DOHH2 (cell line): ENCODE measurements around the gene LRRC55.

Experiments
- H3F3A ChIP-seq: fragments of 200-600 bp; sonication (generic), shearing (Covaris generic); 2 replicates; pipeline ENCODE4 v1.6.0; 2016; ENCODE audit warnings: antibody characterized with exemption, mild to moderate bottlenecking; ENCODE audit not compliant: control insufficient read depth, insufficient read depth
- H3K27ac ChIP-seq: fragments of 200-600 bp; sonication (generic); 2 replicates; pipeline ENCODE4 v1.5.1; 2014; ENCODE audit warnings: low read depth, mild to moderate bottlenecking, low read length, moderate library complexity
- H3K27me3 ChIP-seq: fragments of 200-600 bp; sonication (generic); 2 replicates; pipeline ENCODE4 v1.6.1; 2014; ENCODE audit warnings: mild to moderate bottlenecking, low read length, mixed read lengths; ENCODE audit not compliant: control insufficient read depth
- H3K36me3 ChIP-seq: fragments of 200-600 bp; sonication (generic); 2 replicates; pipeline ENCODE4 v1.6.1; 2014; ENCODE audit warnings: mild to moderate bottlenecking, low read length, moderate library complexity, mixed read lengths; ENCODE audit not compliant: control insufficient read depth
- H3K4me1 ChIP-seq: fragments of 200-600 bp; sonication (generic); 2 replicates; pipeline ENCODE4 v1.6.1; 2014; ENCODE audit warnings: mild to moderate bottlenecking, low read length, mixed read lengths; ENCODE audit not compliant: control insufficient read depth
- H3K4me2 ChIP-seq: fragments of 200-600 bp; sonication (generic); 2 replicates; pipeline ENCODE4 v1.6.0; 2014; ENCODE audit warnings: mild to moderate bottlenecking, low read length, moderate library complexity
- H3K4me3 ChIP-seq: fragments of 200-600 bp; sonication (generic); 2 replicates; pipeline ENCODE4 v1.5.1; 2014; ENCODE audit warnings: mild to moderate bottlenecking, low read length, mixed read lengths
- H3K79me2 ChIP-seq: fragments of 200-600 bp; sonication (generic); 2 replicates; pipeline ENCODE4 v1.6.1; 2014; ENCODE audit warnings: mild to moderate bottlenecking, low read length, mixed read lengths; ENCODE audit not compliant: control insufficient read depth
- H3K9me2 ChIP-seq: fragments of 200-600 bp; sonication (generic); replicated peaks from 2 replicates; pipeline ENCODE4 v1.6.1; 2014; ENCODE audit warnings: mild to moderate bottlenecking, low read length, mixed read lengths; ENCODE audit not compliant: control insufficient read depth
- H3K9me3 ChIP-seq: fragments of 200-600 bp; sonication (generic); 2 replicates; pipeline ENCODE4 v1.6.1; 2014; ENCODE audit warnings: antibody characterized with exemption, low read length, mixed read lengths; ENCODE audit not compliant: control insufficient read depth, insufficient read depth
- H4K20me1 ChIP-seq: fragments of 200-600 bp; sonication (generic); 2 replicates; pipeline ENCODE4 v1.6.0; 2014; ENCODE audit warnings: low read depth, mild to moderate bottlenecking, antibody characterized with exemption, low read length, moderate library complexity; ENCODE audit not compliant: control insufficient read depth, insufficient read depth
- EZH2phosphoT487 ChIP-seq: fragments of 200-600 bp; sonication (generic); IDR thresholded peaks from 2 replicates; pipeline ENCODE4 v1.6.1; 2017; ENCODE audit warnings: borderline replicate concordance, mild to moderate bottlenecking, antibody characterized with exemption, low read length, moderate library complexity, mixed read lengths
- TF ChIP-seq, protein P1 (sequence below): fragments of 200-600 bp; sonication (generic); IDR thresholded peaks from one replicate; pipeline ENCODE4 v1.5.1; 2014; ENCODE audit warnings: antibody characterized with exemption, mild to moderate bottlenecking, low read depth, low read length; ENCODE audit not compliant: poor library complexity, severe bottlenecking

The LRRC55 gene

DNA sequence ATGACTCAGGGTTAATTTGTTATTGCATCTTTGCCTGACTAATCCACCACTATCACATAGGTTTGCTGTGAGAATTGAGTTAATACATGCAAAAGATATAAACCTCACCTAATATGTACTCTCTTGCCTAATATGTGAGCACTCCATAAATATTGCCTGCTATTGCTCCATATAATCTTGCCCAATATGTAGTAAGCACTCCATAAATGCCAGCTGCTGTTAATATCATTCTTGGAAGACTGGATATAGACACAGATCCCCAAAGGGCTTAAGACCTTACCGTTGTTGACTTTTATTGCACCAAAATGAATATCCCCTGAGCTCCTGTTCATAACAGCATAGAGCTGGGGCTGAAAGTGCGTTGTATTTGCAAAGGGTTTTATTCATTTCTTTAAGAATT is 27.0 kb upstream of the LRRC55 start:
- Histone ChIP-seq H3F3A (no peaks in the 10 kb centered on the region), H3K79me2 (no peaks in the 10 kb centered on the region), H4K20me1 (no peaks in the 10 kb centered on the region), H3K4me3 (no peak overlapping the region), H3K9me3 (no peaks in the 10 kb centered on the region), H3K27ac (no peak overlapping the region), H3K27me3 (no peaks in the 10 kb centered on the region), H3K9me2 (no peaks in the 10 kb centered on the region), H3K36me3 (no peaks in the 10 kb centered on the region), H3K4me1 (peaks cover 8% of the 10 kb centered on the region), H3K4me2 (no peak overlapping the region)
- TF ChIP-seq, protein P1, sequence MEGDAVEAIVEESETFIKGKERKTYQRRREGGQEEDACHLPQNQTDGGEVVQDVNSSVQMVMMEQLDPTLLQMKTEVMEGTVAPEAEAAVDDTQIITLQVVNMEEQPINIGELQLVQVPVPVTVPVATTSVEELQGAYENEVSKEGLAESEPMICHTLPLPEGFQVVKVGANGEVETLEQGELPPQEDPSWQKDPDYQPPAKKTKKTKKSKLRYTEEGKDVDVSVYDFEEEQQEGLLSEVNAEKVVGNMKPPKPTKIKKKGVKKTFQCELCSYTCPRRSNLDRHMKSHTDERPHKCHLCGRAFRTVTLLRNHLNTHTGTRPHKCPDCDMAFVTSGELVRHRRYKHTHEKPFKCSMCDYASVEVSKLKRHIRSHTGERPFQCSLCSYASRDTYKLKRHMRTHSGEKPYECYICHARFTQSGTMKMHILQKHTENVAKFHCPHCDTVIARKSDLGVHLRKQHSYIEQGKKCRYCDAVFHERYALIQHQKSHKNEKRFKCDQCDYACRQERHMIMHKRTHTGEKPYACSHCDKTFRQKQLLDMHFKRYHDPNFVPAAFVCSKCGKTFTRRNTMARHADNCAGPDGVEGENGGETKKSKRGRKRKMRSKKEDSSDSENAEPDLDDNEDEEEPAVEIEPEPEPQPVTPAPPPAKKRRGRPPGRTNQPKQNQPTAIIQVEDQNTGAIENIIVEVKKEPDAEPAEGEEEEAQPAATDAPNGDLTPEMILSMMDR: no peak
- no peak for TF ChIP-seq EZH2phosphoT487

GRCh38 chr11:57155400-57155799 is 26.4 kb upstream of the LRRC55 start:
- Histone ChIP-seq H3K9me2 (no peaks in the 10 kb centered on the region), H3K36me3 (no peaks in the 10 kb centered on the region), H3K4me1 (peaks cover 8% of the 10 kb centered on the region), H3K4me2 (peak overlapping the region; percentile 14; the same call in 1 of the 2 replicates), H3F3A (no peaks in the 10 kb centered on the region), H3K27me3 (no peaks in the 10 kb centered on the region), H3K4me3 (no peak overlapping the region), H4K20me1 (no peaks in the 10 kb centered on the region), H3K9me3 (no peaks in the 10 kb centered on the region), H3K79me2 (no peaks in the 10 kb centered on the region), H3K27ac (no peak overlapping the region)
- TF ChIP-seq, protein P1: no peak
- TF ChIP-seq EZH2phosphoT487: no peak

DNA sequence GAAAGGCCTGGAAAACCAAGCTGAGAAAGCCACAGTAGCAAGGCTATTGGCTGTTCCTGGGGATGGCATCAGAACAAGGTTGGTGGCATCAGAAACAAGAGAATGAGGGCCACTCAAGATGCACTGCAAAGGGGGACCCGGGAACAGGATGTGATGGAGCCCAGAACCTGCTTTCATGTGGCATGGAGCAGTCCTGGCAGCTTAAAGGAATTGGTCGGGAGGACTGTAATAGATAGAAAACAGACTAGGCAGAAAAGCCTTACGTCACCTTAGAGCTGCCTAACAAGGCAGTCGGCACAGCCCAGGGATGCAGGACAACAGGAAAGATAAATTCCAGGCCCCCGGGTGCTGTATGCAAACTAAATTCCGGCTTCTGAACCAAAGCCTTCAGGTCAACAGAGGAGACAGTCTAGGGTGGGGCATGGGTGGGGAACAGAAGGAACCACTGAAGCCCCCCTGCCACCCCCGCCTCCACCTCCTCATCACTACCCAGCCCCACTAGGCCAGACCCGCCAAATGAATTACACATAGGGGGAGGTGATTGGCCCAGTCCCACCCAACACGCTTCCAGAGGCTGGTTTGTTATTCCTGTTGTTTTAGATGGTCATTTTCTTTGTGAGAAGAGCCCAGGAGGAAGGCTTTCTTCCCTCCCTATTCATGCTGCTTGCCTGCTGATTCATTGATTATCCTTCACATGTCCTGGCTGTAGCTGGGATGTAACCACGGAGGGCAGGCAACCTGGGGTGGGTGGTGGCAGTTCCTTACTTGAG is 25.7 kb upstream of the LRRC55 start:
- no peak for TF ChIP-seq EZH2phosphoT487
- TF ChIP-seq, protein P1: no peak
- H3K4me2 ChIP-seq: peak overlapping the region; percentile 14; the same call in 1 of the 2 replicates
- no peak overlapping the region for H3K4me3 ChIP-seq
- H4K20me1 ChIP-seq: no peaks in the 10 kb centered on the region
- H3K36me3 ChIP-seq: no peaks in the 10 kb centered on the region
- H3K9me3 ChIP-seq: no peaks in the 10 kb centered on the region
- H3K27ac ChIP-seq: no peak overlapping the region
- no peaks in the 10 kb centered on the region for H3F3A ChIP-seq
- H3K27me3 ChIP-seq: no peaks in the 10 kb centered on the region
- H3K9me2 ChIP-seq: no peaks in the 10 kb centered on the region
- no peaks in the 10 kb centered on the region for H3K79me2 ChIP-seq
- peaks cover 8% of the 10 kb centered on the region for H3K4me1 ChIP-seq
